HG03045 (cell line): Measurements from ENCODE around the gene HSPA2.
"Not testable (repeated sequence)": the region's sequence is repeated elsewhere in the genome, so short reads cannot be mapped to it uniquely, and the experiment has no call there.

ENCODE experiments used
- ATAC-seq: cut with Tn5 transposase; IDR thresholded peaks from one replicate; pipeline ENCODE4 v1.9.1; 2021; ENCODE audit warnings: mild to moderate bottlenecking, moderate library complexity; ENCODE audit not compliant: unreplicated experiment

The HSPA2 gene

DNA sequence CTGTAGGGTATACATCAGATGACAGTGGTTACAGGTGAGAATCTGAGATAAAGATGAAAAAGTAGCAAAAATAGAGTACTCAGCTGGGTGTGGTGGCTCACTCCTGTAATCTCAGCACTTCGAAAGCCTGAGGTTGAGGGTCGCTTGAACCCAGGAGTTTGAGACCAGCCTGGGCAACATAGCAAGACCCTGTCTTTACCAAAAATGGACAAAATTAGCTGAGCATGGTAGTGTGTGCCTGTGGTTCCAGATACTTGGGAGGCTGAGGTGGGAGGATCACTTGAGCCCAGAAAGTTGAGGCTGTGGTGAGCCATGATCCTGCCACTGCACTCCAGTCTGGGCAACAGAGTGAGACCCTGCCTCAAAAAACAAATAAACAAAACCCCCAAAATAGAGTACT is 17.7 kb downstream of the HSPA2 start:
- ATAC-seq: not testable (repeated sequence)

DNA sequence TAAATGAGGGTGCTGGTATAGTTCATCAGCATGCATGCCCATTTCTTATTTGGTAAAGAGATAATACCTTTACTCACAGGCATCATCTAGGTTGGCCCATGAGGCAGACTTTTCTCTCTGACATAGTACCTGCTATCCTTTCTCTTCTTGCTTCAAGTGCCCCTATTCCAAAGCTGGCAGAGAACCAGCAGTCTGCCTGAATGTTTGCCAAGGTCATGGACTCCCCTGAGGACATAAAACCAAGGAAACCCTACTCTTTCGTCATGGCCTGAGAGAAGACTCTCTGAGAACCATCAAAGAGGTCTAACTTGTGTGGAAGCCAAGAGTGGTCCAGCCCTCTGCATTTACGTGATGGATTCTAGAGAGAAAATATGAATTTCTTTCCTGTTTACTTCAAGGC is 21.1 kb downstream of the HSPA2 start:
- ATAC-seq: no peak

DNA sequence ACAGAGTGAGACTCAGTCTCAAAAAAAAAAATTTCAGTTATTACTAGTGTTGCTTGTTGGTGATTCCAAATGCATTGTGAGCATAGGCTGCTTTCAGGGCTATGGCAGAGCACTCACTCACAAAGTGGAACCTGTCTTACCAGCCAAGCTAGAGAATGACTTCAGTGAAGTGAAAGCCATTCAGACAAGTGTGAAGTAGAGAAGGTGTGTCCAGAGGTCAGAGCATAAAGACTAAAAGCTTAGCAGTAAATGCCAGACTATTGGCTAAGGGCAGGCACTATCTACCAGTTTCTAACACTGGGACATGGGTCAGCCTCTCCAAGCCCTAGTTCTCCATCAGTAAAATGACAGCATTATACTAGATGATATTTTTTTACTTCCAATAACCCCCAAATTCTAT is 21.9 kb downstream of the HSPA2 start:
- no peak for ATAC-seq

DNA sequence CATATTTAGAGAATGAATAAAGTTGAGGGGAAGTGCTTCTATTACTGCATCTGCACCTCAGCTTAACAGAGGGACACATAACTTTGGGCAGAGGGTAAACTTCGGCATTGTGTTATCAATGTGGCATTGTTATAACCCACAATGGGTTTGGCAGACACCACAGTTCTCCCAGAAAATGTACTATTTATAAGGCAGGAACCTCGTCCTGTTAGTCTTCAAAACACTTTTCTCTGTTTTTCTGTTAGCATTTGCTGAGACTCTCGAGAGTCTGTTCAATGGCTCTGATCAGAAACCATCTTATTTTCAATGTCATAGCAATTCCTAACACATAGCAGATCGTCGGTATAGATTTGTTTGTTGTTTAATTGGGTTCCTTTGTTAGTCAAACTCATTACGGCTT is 23.2 kb downstream of the HSPA2 start:
- ATAC-seq: no peak

DNA sequence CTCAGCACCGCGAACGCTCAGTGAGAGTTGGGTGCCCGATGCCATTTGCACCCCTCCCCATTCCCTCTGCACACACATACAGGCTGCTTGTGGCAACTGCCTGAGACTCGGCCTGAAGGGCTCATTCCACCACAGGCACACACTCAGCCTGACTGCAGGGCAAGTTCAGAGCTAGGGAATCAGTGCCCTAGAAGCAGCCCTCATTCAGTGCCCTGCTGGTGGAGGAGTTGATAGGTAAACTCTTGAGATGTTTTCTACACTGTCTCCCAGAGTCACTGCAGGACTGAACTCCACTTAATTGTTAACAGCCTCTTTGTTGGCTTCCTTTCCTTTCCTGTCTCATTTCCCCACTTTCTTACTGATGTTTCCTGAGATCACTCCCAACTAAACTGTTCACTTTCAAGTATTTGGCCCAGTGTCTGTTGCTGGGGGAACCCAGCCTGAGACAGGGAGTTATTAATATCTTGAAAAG is 26.1 kb downstream of the HSPA2 start:
- no peak for ATAC-seq

DNA sequence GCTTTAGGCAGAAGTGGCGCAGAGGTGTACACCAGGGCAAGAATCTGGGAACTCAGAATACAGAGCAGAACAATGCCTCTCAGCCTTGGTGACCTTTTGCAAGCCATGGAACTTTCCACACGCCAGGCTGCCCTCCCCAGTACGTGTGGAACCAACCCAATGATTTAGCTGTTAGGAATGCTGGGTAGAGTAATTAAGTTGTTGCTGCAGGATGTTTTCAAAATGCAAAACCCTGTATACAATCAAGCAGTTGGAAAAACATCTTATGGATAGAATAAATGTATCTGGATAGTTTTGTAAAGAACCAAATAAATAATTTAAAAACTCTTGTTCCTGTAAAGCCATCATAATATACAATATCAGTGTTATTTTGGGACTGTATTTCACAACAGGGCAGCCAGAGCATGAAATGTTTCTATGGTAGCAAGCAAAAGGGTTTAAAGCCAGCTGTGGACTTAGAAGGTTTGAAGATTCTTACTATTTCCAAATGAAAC is 28.6 kb downstream of the HSPA2 start:
- no peak for ATAC-seq

DNA sequence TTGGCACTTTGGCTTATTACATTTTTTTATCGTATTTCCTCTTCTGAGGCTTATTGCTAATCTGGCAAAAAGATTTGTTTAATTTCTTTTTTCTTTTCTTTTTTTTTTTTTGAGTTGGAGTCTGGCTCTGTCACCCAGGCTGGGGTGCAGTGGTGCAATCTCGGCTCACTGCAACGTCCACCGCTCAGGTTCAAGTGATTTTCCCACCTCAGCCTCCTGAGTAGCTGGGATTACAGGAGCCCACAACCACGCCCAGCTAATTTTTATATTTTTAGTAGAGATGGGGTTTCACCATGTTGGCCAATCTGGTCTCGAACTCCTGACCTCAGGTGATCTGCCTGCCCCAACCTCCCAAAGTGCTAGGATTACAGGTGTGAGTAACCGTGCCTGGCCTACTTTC is 29.1 kb downstream of the HSPA2 start:
- ATAC-seq: not testable (repeated sequence)

DNA sequence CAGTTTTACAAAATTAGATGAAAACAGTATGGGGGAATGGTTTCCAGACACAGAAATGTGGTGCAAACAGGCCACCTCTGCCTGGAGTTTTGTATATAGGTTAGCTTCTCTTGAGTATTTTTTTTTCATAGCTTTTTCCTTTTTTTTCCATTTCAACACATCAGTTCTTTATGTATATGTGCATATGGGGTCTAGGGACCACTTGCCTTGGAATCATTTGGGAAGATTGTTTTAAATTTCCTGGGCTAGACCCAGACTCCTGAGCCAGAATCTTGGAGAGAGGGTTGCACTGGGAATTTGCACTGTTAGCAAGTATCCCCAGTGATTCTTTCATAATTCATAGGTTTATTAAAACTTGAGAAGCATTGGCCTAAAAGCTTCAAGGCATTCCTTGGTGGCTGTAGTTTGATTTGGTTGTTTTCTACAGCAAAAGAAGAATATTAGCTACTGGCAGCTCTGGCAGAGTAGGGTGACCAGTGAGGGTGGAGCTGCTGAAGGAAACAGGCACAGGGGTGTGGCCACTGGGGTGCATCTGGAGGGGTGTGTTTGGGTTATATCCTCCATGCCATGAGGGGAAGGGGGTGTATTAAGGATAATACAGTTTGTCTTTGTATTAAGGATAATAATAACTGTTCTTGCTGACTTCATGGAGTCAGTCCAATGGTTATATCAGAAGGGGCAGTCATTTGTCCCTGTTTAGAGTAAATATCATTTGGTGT is 32.0 kb downstream of the HSPA2 start:
- no peak for ATAC-seq

DNA sequence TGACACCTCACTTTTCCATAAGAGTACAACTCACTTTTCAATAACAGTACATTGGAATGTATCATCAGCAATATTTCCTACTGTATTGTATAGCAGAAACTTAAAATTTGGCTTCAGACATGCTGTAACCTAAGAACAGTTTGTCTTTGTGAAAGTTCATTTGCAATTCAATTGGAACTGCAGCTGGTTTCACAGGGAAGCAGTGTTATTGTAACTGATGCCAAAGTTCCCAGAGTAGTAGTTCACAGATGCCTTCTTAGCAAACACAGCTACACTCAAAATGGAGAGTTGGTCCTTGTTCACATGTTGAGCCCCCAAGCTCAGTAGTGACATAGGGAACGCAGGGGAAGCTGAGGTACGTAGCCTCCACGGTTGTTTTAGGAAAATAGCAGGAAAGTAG is 32.6 kb downstream of the HSPA2 start:
- ATAC-seq: no peak

DNA sequence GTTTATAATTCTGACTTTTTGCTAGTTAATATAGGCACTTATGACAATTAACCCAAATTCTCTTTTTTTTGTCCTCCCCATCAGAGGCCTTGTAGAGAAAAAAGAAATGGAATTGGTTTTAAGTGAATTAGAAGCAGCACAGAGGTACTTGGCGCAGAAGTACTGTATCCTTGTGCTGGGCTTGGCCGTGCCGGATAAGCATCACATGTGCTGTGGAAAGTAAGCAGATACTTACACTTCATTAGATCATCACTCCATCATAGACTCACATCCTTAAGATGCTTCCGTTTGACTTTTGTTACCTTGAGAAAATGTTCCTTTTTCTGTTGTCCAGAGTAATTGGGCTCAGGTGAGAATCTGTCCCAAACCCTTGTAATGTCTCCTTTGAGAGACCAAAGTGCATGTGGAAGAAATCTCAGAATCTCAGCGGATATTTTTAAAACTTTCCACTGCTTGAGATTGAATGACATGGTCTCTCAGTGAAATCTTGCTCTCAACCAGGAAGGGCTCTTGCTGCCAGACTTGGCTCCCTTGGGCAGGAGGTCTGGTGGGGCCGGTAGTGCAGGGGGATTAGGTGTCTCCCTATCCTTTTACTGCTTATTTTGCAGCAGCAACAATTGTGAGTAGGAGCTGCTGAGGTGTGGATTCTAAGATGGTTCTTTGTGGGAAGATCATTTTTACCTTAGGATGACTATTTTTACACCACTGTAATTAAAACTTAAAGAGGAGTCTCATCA is 34.0 kb downstream of the HSPA2 start:
- ATAC-seq: no peak

DNA sequence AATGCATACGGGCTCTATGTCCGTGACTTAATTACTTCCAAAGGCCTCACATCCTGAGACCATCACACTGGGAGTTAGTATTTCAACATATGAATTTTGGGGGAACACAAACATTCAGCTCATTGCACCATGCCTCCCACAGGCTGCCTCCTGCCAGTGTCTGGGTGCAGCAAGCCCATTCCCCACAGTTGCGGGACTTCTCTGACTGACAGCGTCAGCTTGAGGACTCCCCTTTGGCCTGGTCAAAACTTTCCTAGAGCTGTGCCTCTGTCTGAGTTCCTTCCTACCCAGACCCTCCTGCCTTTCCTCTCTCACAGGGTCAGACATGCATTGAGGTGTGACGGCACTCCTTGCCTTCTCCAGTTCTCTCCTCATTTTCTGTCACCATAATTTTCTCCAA is 36.7 kb downstream of the HSPA2 start:
- ATAC-seq: no peak

DNA sequence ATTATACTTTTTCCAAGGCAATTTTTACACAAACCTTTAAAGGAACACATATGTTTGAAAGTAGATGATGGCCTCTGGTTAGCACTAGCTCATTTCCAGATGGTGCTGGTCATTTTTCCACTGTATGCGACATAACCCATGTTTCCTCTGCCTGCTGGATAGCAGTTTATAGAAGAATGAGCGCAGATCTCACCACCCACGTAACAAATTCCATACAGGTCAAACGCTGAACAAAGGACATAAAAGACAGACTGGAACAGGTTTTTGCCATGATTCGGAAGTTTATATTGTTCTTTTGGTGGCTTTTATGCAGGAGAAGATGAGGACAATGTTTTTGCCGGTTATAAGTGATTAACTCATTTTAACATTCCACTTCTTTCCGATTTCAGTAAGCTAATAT is 39.9 kb downstream of the HSPA2 start:
- no peak for ATAC-seq

DNA sequence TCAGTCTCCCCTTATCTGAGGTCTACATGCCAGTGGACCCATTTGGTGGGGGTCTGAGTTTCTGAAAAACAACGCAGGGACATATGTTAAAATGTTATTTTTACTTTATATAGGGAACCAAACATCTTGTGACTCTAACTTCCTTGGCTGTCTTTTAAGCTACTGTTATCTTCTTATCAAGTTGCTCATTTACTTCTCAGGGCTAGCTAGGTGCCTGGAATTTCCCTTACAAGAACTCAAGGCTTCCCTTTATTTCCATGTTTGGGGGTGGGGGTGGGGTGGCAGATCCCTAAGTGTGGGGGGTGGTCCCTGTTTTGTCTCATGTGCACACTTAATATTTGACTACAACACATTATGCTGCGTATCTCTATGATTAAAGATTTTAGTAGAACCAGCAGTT is 40.8 kb downstream of the HSPA2 start:
- no peak for ATAC-seq

DNA sequence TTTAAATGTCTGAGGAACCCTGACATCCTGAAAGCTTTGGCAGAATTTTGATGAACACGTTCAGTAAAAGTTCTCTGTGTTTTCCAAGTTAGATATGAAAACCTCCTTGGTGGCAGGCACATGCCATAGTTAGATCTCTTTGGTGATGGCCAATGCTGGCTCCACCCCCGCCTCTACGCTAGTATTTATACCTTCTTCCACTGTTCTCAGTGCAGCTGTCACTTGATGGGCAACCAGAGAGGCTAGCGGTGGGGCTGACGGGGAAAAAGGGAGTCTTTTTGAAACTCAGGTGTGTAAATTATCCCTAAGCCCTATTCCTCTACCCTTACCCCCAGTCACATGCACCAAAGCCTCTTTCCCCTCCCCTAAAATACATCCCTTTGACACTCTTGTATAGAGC is 41.3 kb downstream of the HSPA2 start:
- ATAC-seq: no peak

DNA sequence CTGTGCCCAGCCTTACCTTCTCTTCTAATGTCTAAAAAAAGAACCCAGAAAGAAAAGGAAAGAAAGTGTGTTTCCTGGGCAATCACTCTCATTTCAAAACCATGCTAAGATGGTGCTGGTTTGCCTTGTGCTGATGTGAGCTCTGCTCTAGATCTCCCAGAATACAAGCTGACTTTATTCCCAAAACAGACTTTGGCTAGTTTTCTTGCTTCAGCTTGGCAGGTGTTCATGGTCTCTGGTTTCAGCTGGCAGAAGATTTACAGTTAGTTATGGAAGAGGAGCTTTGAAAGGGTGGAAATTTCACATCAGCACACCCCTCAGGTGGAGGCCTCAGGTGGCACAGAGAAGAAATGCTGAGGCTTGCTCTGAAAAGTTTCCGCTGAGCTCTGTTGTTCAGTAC is 43.6 kb downstream of the HSPA2 start:
- ATAC-seq: no peak

DNA sequence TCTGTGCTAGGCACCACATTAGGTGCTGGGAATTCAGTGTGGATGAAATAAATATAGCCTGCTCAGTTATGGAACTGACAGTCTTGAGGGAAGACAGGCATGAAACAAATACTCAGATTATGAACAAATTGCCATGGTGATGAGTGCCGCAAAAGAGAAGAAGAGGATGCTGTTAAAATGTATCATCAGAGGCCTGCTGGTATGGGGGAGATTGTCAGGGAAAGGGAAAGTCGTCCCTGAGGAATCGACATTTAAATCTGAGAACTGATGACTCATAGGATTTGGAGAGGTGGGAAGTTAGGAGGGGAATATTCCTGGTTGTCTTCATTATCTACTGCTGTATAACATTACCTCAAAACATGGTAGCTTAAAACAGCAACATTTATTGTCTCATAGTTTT is 51.3 kb downstream of the HSPA2 start:
- no peak for ATAC-seq
